ENCODE results near the gene PSMB2.

The PSMB2 gene

GRCh38 chr1:35570589-35571137 is 70.7 kb downstream of the PSMB2 start:
- peak; percentile 8 for DNase-seq

GRCh38 chr1:35569936-35570335 is 71.4 kb downstream of the PSMB2 start:
- no peak for DNase-seq

GRCh38 chr1:35568975-35569395 is 72.3 kb downstream of the PSMB2 start:
- DNase-seq = peak; percentile 68

- no peak for DNase-seq
These were observed 73.3 kb downstream of the PSMB2 start for GRCh38 chr1:35567947-35568558.

- peak; percentile 10 for DNase-seq
These were observed 75.6 kb downstream of the PSMB2 start for GRCh38 chr1:35565742-35566133.

GRCh38 chr1:35564884-35565741 is 76.2 kb downstream of the PSMB2 start:
- DNase-seq = no peak

- peak; percentile 78 for DNase-seq
These were observed 77.1 kb downstream of the PSMB2 start for GRCh38 chr1:35564037-35564883.

- no peak for DNase-seq
These were observed 78.2 kb downstream of the PSMB2 start for GRCh38 chr1:35563166-35563565.

- no peak for DNase-seq
These were observed 79.2 kb downstream of the PSMB2 start for GRCh38 chr1:35561972-35562680.

GRCh38 chr1:35561297-35561971 is 79.9 kb downstream of the PSMB2 start:
- no peak for DNase-seq

- peak; percentile 19 for DNase-seq
These were observed 80.8 kb downstream of the PSMB2 start for GRCh38 chr1:35560256-35561225.

GRCh38 chr1:35559317-35559944 is 81.9 kb downstream of the PSMB2 start:
- peak; percentile 48 for DNase-seq

GRCh38 chr1:35558374-35559316 is 82.7 kb downstream of the PSMB2 start:
- peak; percentile 47 for DNase-seq

- DNase-seq = peak; percentile 93
These were observed 83.5 kb downstream of the PSMB2 start, which contains the start of gene NCDN for GRCh38 chr1:35557611-35558373. TSS of gene NCDN (plus strand) at chr1:35557799. CDS start at chr1:35558191, 392 bp downstream.

GRCh38 chr1:35557118-35557610 is 84.2 kb downstream of the PSMB2 start, which contains the start of gene KIAA0319L:
TSS of gene KIAA0319L (minus strand) at chr1:35557403. CDS start at chr1:35554491, 2,912 bp downstream.
- DNase-seq = no peak

GRCh38 chr1:35556484-35557117 is 84.7 kb downstream of the PSMB2 start:
- DNase-seq = peak; percentile 48

All from activated T-cell treated with anti-CD3 and anti-CD28 coated beads, Interleukin-2, amount 50 U/mL, for 1 hour (primary cell).